ENCODE measurements around the gene PCDHGA5.

DNA sequence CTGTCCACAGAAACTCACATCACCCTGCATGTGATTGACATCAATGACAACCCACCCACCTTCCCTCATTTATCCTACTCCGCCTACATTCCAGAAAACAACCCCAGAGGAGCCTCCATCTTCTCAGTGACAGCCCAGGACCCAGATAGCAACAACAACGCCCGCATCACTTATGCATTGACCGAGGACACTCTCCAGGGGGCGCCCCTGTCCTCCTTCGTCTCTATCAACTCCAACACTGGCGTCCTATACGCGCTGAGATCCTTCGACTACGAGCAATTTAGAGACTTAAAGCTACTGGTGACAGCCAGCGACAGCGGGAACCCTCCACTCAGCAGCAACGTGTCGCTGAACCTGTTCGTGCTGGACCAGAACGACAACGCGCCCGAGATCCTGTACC, 18.6 kb upstream of the PCDHGA5 start:
- no peak for TF ChIP-seq SIN3A (IDR thresholded peaks at IDR 0.05; ENCODE audit: borderline replicate concordance, insufficient read depth, low read length)
- TF ChIP-seq, protein P1, sequence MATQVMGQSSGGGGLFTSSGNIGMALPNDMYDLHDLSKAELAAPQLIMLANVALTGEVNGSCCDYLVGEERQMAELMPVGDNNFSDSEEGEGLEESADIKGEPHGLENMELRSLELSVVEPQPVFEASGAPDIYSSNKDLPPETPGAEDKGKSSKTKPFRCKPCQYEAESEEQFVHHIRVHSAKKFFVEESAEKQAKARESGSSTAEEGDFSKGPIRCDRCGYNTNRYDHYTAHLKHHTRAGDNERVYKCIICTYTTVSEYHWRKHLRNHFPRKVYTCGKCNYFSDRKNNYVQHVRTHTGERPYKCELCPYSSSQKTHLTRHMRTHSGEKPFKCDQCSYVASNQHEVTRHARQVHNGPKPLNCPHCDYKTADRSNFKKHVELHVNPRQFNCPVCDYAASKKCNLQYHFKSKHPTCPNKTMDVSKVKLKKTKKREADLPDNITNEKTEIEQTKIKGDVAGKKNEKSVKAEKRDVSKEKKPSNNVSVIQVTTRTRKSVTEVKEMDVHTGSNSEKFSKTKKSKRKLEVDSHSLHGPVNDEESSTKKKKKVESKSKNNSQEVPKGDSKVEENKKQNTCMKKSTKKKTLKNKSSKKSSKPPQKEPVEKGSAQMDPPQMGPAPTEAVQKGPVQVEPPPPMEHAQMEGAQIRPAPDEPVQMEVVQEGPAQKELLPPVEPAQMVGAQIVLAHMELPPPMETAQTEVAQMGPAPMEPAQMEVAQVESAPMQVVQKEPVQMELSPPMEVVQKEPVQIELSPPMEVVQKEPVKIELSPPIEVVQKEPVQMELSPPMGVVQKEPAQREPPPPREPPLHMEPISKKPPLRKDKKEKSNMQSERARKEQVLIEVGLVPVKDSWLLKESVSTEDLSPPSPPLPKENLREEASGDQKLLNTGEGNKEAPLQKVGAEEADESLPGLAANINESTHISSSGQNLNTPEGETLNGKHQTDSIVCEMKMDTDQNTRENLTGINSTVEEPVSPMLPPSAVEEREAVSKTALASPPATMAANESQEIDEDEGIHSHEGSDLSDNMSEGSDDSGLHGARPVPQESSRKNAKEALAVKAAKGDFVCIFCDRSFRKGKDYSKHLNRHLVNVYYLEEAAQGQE (IDR thresholded peaks at IDR 0.05; ENCODE audit: insufficient read depth in 1 of 2, low read depth in 2 of 2, low read length in 2 of 2): no peak
- TF ChIP-seq POLR2AphosphoS5 (IDR thresholded peaks at IDR 0.05; ENCODE audit: low read depth, low read length): no peak

Data from PFSK-1 (cell line).